Uterine smooth muscle cell (primary cell): ENCODE results near the gene MGST3. TPM values are rescaled to one million over a fixed set of nuclear protein-coding genes. Genes with fewer than 3 reads are reported as not detected.

Experiments
- total RNA-seq: library from RNA; depleted of rRNA; stranded (reverse); fragments of >200 nt; gene quantifications from 2 replicates; pipeline ENCODE4 v1.2.3, GENCODE V29; 2014

MGST3 gene
- total RNA-seq: 132 and 213 TPM in 2 replicates

GRCh38 chr1:165630629-165631341 lies at the start of gene MGST3:
Gene MGST3, plus strand, starts transcription at chr1:165631234. Its CDS starts 18,614 bp downstream, at chr1:165649848.

GRCh38 chr1:165697881-165698760 lies 67.1 kb downstream of the MGST3 start, which contains the start of gene ALDH9A1:
Gene ALDH9A1, minus strand, starts transcription at chr1:165698562. Its CDS starts 4 bp downstream, at chr1:165698558.

Other genes starting within 250 kb of the MGST3 start
- not detected in 2 replicates for gene RXRG, start 186.1 kb upstream of the MGST3 start, total RNA-seq
- gene LRRC52, start 87.2 kb upstream of the MGST3 start, total RNA-seq: not detected in 2 replicates
- 177 and 193 TPM in 2 replicates for gene ALDH9A1, start 67.3 kb downstream of the MGST3 start, total RNA-seq
- 87.7 and 104 TPM in 2 replicates for gene TMCO1, start 137.6 kb downstream of the MGST3 start, total RNA-seq
- gene UCK2, start 196.4 kb downstream of the MGST3 start, total RNA-seq: 68.0 and 125 TPM in 2 replicates